HEK293T (cell line): ENCODE measurements around the gene SLC25A25.

Source experiments
- ARNT ChIP-seq: fragments of 450-650 bp; IDR thresholded peaks from 2 replicates; pipeline ENCODE4 v1.6.1; 2017; ENCODE audit warnings: mild to moderate bottlenecking
- BHLHE40 ChIP-seq: fragments of 450-650 bp; IDR thresholded peaks from 2 replicates; pipeline ENCODE4 v1.6.1; 2016; ENCODE audit warnings: mild to moderate bottlenecking, moderate library complexity, borderline replicate concordance
- ELF4 ChIP-seq: fragments of 450-650 bp; IDR thresholded peaks from 2 replicates; pipeline ENCODE4 v1.6.1; 2017; ENCODE audit warnings: antibody characterized with exemption
- FOXA1 ChIP-seq: fragments of 450-650 bp; IDR thresholded peaks from 2 replicates; pipeline ENCODE4 v1.6.1; 2016; ENCODE audit warnings: mild to moderate bottlenecking
- FOXK2 ChIP-seq: fragments of 450-650 bp; IDR thresholded peaks from 2 replicates; pipeline ENCODE4 v1.6.1; 2016; ENCODE audit warnings: mild to moderate bottlenecking
- FOXM1 ChIP-seq: fragments of 450-650 bp; IDR thresholded peaks from 2 replicates; pipeline ENCODE4 v1.6.1; 2017; ENCODE audit warnings: mild to moderate bottlenecking, borderline replicate concordance
- L3MBTL2 ChIP-seq: fragments of 450-650 bp; conservative IDR thresholded peaks from 2 replicates; pipeline ENCODE4 v1.6.1; 2016; ENCODE audit warnings: mild to moderate bottlenecking
- LEF1 ChIP-seq: fragments of 450-650 bp; IDR thresholded peaks from 2 replicates; pipeline ENCODE4 v1.6.1; 2017; ENCODE audit warnings: mild to moderate bottlenecking, borderline replicate concordance
- PKNOX1 ChIP-seq: fragments of 450-650 bp; IDR thresholded peaks from 2 replicates; pipeline ENCODE4 v1.6.1; 2016
- SP1 ChIP-seq: fragments of 450-650 bp; IDR thresholded peaks from 2 replicates; pipeline ENCODE4 v1.6.1; 2017
- SUZ12 ChIP-seq: fragments of 450-650 bp; IDR thresholded peaks from 2 replicates; pipeline ENCODE4 v1.6.1; 2016; ENCODE audit warnings: mild to moderate bottlenecking
- TARDBP ChIP-seq: fragments of 450-650 bp; IDR thresholded peaks from 2 replicates; pipeline ENCODE4 v1.6.1; 2016
- ZNF384 ChIP-seq: fragments of 450-650 bp; IDR thresholded peaks from 2 replicates; pipeline ENCODE4 v1.6.1; 2016

- TF ChIP-seq LEF1 (no peak), SUZ12 (no peak), ZNF384 (no peak), FOXK2 (no peak), PKNOX1 (no peak), FOXM1 (no peak), ARNT (no peak), FOXA1 (no peak), ELF4 (no peak), TARDBP (no peak), L3MBTL2 (no peak), SP1 (no peak), BHLHE40 (no peak)
Observed at GRCh38 chr9:128136816-128137793, 69.1 kb downstream of the SLC25A25 start.
